Aorta (tissue), 5 donors: ENCODE measurements around the gene DNAJB8. TPM values are rescaled to one million over a fixed set of nuclear protein-coding genes. Genes with fewer than 3 reads are reported as not detected.
A peak's percentile ranks its signal among the peaks of the same experiment; 100 is the strongest.

Experiments
- ATAC-seq: fragments of 200-7000 bp; cut with Tn5 transposase; one replicate; pipeline ENCODE4 v1.9.1; 2022; ENCODE audit warnings: moderate library complexity; ENCODE audit not compliant: low FRiP score
- DNase-seq, 2 donors: peaks; one replicate each; pipeline ENCODE4 v3.0.0-alpha.2; 2020
- H3K27ac ChIP-seq, 2 donors: one replicate each; pipeline ENCODE4 v1.5.1; 2013; ENCODE audit warnings: low read length in 2 of 2, mild to moderate bottlenecking in 2 of 2, moderate library complexity in 2 of 2, control low read depth in 1 of 2, inconsistent platforms in 1 of 2, low read depth in 1 of 2
- H3K27me3 ChIP-seq, 2 donors: one replicate each; pipeline ENCODE4 v1.6.1; 2013; ENCODE audit warnings: control low read depth in 1 of 2, low read length in 1 of 2, mild to moderate bottlenecking in 1 of 2, moderate library complexity in 1 of 2; ENCODE audit not compliant: insufficient read depth in 2 of 2, control insufficient read depth in 1 of 2
- H3K36me3 ChIP-seq, 2 donors: one replicate each; pipeline ENCODE4 v1.6.1; 2013; ENCODE audit warnings: control low read depth in 1 of 2, low read length in 1 of 2, mild to moderate bottlenecking in 1 of 2; ENCODE audit not compliant: insufficient read depth in 2 of 2, control insufficient read depth in 1 of 2
- H3K4me1 ChIP-seq, 2 donors: one replicate each; pipeline ENCODE4 v1.6.1; 2013; ENCODE audit warnings: low read length in 2 of 2, control low read depth in 1 of 2, mild to moderate bottlenecking in 1 of 2, moderate library complexity in 1 of 2; ENCODE audit not compliant: insufficient read depth in 2 of 2, control insufficient read depth in 1 of 2
- H3K4me3 ChIP-seq, 2 donors: one replicate each; pipeline ENCODE4 v1.5.1; 2013; ENCODE audit warnings: low read length in 2 of 2, control low read depth in 1 of 2, mild to moderate bottlenecking in 1 of 2
- H3K9me3 ChIP-seq: one replicate; pipeline ENCODE4 v1.6.1; 2013; ENCODE audit warnings: mild to moderate bottlenecking, low read length; ENCODE audit not compliant: control insufficient read depth
- WGBS, 2 donors: extraction: QIAGEN DNeasy Blood & Tissue Kit; methylation state at CpG; one replicate each; pipeline ENCODE4 v1.1.7; 2013; 5-methylcytosine and 5-hydroxymethylcytosine counted together
- intact Hi-C, 2 donors: fragments of 100-400 bp; cut with DNase I; formaldehyde crosslinking; loops; one replicate each; pipeline versions ENCODE4 v1.14.2 to v1.15.0; 2022
- polyA plus RNA-seq, 2 donors: library from polyadenylated mRNA; stranded (reverse); fragments of 200-250 nt; gene quantifications; one replicate each; pipeline ENCODE4 v1.2.3, GENCODE V29; 2013
- total RNA-seq, 2 donors: library from RNA; stranded (reverse); fragmentation: NEBNext Ultra II Directional; extraction: Animal tissue kit (Norgen Biotek cat#: 25700); gene quantifications; one replicate each; pipeline ENCODE4 v1.2.1, GENCODE V29; 2021
- donor health status: healthy with polysubstance abuse.
- donor health status: Bipolar disorder and iron deficiency.
- donor health status: DM: no; HTN: no; CAD: no.
- donor health status: DM: no; HTN: no; CAD: no.
- donor health status: DM: yes; HTN: yes; CAD: no.

The DNAJB8 gene
- total and polyA plus RNA-seq, 4 donors, result not detected

GRCh38 chr3:128431803-128432300, 34.8 kb downstream of the DNAJB8 start:
- DNase-seq, result no peak
- intact Hi-C loops, result loop anchor here in 1 of 2 donors (5.0 kb wide), 1 partner anchor 55 kb away; no protein-coding TSS in a partner anchor
- Histone ChIP-seq H3K27me3 (no peaks in the 10 kb centered on the region), H3K9me3 (no peaks in the 10 kb centered on the region), H3K36me3 (no peaks in the 10 kb centered on the region), H3K4me3 (no peak overlapping the region), H3K27ac (no peak overlapping the region), H3K4me1 (no peaks in the 10 kb centered on the region)
- no peak for ATAC-seq
- WGBS, 2 donors, result 73 to 76% methylated on average over 13 of the region's 13 CpGs

GRCh38 chr3:128430731-128431130, 36.0 kb downstream of the DNAJB8 start:
- WGBS, 2 donors, result 82 to 85% methylated on average over 8 of the region's 8 CpGs
- H3K27ac ChIP-seq, result no peak overlapping the region
- no peaks in the 10 kb centered on the region for H3K4me1 ChIP-seq
- DNase-seq (no peak), ATAC-seq (no peak)
- no peaks in the 10 kb centered on the region for H3K27me3 ChIP-seq
- H3K9me3 ChIP-seq, result no peaks in the 10 kb centered on the region
- H3K4me3 ChIP-seq, result no peak overlapping the region
- intact Hi-C loops, result loop anchor here in 1 of 2 donors (5.0 kb wide), 1 partner anchor 57 kb away; no protein-coding TSS in a partner anchor
- no peaks in the 10 kb centered on the region for H3K36me3 ChIP-seq

GRCh38 chr3:128430301-128430700, 36.4 kb downstream of the DNAJB8 start:
- ATAC-seq (no peak), DNase-seq (no peak)
- H3K36me3 ChIP-seq, result no peaks in the 10 kb centered on the region
- no peak overlapping the region for H3K4me3 ChIP-seq
- 86 to 87% methylated on average over 10 of the region's 10 CpGs for WGBS, 2 donors
- no peaks in the 10 kb centered on the region for H3K4me1 ChIP-seq
- intact Hi-C loops, result loop anchor here in 1 of 2 donors (5.0 kb wide), 1 partner anchor 57 kb away; no protein-coding TSS in a partner anchor
- no peaks in the 10 kb centered on the region for H3K27me3 ChIP-seq
- no peak overlapping the region for H3K27ac ChIP-seq
- H3K9me3 ChIP-seq, result no peaks in the 10 kb centered on the region

- Histone ChIP-seq H3K4me3 (no peak overlapping the region), H3K27ac (no peak overlapping the region), H3K9me3 (no peaks in the 10 kb centered on the region), H3K27me3 (no peaks in the 10 kb centered on the region), H3K36me3 (no peaks in the 10 kb centered on the region), H3K4me1 (no peaks in the 10 kb centered on the region)
- DNase-seq (no peak), ATAC-seq (no peak)
- 93 to 94% methylated on average over 8 of the region's 8 CpGs for WGBS, 2 donors
- intact Hi-C loops, result loop anchor here in 1 of 2 donors (5.0 kb wide), 1 partner anchor 58 kb away; no protein-coding TSS in a partner anchor
Observed at GRCh38 chr3:128429751-128430150, 36.9 kb downstream of the DNAJB8 start.

GRCh38 chr3:128429275-128429674, 37.4 kb downstream of the DNAJB8 start:
- Histone ChIP-seq H3K4me3 (no peak overlapping the region), H3K36me3 (no peaks in the 10 kb centered on the region), H3K27ac (no peak overlapping the region), H3K4me1 (no peaks in the 10 kb centered on the region), H3K27me3 (no peaks in the 10 kb centered on the region), H3K9me3 (no peaks in the 10 kb centered on the region)
- 90 to 93% methylated on average over 15 of the region's 15 CpGs for WGBS, 2 donors
- intact Hi-C loops, result no loop called here
- ATAC-seq, result no peak
- DNase-seq, result no peak

GRCh38 chr3:128427872-128428822, 38.5 kb downstream of the DNAJB8 start:
- Histone ChIP-seq H3K36me3 (no peaks in the 10 kb centered on the region), H3K27me3 (no peaks in the 10 kb centered on the region), H3K9me3 (no peaks in the 10 kb centered on the region), H3K4me1 (no peaks in the 10 kb centered on the region), H3K27ac (no peak overlapping the region), H3K4me3 (no peak overlapping the region)
- intact Hi-C loops, result loop anchor here in 1 of 2 donors (2.0 kb wide), 2 partner anchors 69 to 157 kb away; no protein-coding TSS in a partner anchor
- no peak for ATAC-seq
- 91 to 94% methylated on average over 19 of the region's 19 CpGs for WGBS, 2 donors
- DNase-seq, result no peak

GRCh38 chr3:128427175-128427857, 39.4 kb downstream of the DNAJB8 start:
- Histone ChIP-seq H3K36me3 (no peaks in the 10 kb centered on the region), H3K4me1 (no peaks in the 10 kb centered on the region), H3K9me3 (no peaks in the 10 kb centered on the region), H3K27ac (no peak overlapping the region), H3K27me3 (no peaks in the 10 kb centered on the region), H3K4me3 (no peak overlapping the region)
- no peak for DNase-seq
- intact Hi-C loops, result loop anchor here in 1 of 2 donors (2.0 kb wide), 2 partner anchors 69 to 157 kb away; no protein-coding TSS in a partner anchor
- no peak for ATAC-seq
- WGBS, 2 donors, result 92 to 93% methylated on average over 15 of the region's 15 CpGs

GRCh38 chr3:128426128-128426921, 40.4 kb downstream of the DNAJB8 start:
- WGBS, 2 donors, result 10 to 12% methylated on average over 65 to 66 of the region's 66 CpGs

More at GRCh38 chr3:128426128-128426921, 40.4 kb downstream of the DNAJB8 start:
- ATAC-seq (peak; percentile 90), DNase-seq (no peak)
- H3K27me3 ChIP-seq, result no peaks in the 10 kb centered on the region
- H3K9me3 ChIP-seq, result no peaks in the 10 kb centered on the region
- no peaks in the 10 kb centered on the region for H3K4me1 ChIP-seq
- H3K4me3 ChIP-seq, result no peak overlapping the region
- no peaks in the 10 kb centered on the region for H3K36me3 ChIP-seq
- intact Hi-C loops, result loop anchor here in 1 of 2 donors (1.0 to 2.0 kb wide), 3 partner anchors 70 to 182 kb away; no protein-coding TSS in a partner anchor
- H3K27ac ChIP-seq, result no peak overlapping the region
